HG03039 (cell line): Measurements from ENCODE around the gene MACC1.

ENCODE experiments used
- ATAC-seq: cut with Tn5 transposase; IDR thresholded peaks from one replicate; pipeline ENCODE4 v1.9.1; 2021; ENCODE audit warnings: mild to moderate bottlenecking, moderate library complexity; ENCODE audit not compliant: unreplicated experiment

Gene MACC1

GRCh38 chr7:20183086-20183485, 34.1 kb downstream of the MACC1 start:
- no peak for ATAC-seq

- ATAC-seq = no peak
Measured at GRCh38 chr7:20176578-20177242, 40.5 kb downstream of the MACC1 start.

GRCh38 chr7:20173828-20174227, 43.4 kb downstream of the MACC1 start:
- ATAC-seq = no peak

GRCh38 chr7:20172736-20173334, 44.3 kb downstream of the MACC1 start:
- no peak for ATAC-seq

DNA sequence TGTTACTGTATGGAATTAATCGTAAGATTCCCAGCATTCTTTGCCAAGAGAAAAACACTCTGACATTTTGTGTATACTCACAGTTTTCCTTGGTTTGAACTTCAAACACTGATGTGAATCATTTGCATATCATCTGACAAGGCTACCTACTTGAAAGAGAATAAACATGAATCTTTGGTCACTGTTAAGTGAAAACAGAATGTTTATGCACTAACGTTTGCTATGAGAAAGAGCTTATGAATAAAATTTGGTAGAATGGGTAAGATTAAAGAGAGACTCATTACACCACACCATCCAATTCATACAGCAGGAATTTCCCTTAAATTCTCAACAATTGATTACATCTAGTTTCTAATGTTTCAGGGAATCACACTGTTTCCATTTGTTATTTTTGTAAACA, 46.6 kb downstream of the MACC1 start:
- ATAC-seq = no peak

GRCh38 chr7:20165146-20165510, 52.1 kb downstream of the MACC1 start:
- no peak for ATAC-seq

- no peak for ATAC-seq
Measured at GRCh38 chr7:20164425-20165145, 52.6 kb downstream of the MACC1 start.

- no peak for ATAC-seq
Measured at GRCh38 chr7:20162665-20163064, 54.5 kb downstream of the MACC1 start.

- no peak for ATAC-seq
Measured at GRCh38 chr7:20159226-20159747, 57.9 kb downstream of the MACC1 start.

GRCh38 chr7:20158684-20159083, 58.5 kb downstream of the MACC1 start:
- ATAC-seq = no peak

DNA sequence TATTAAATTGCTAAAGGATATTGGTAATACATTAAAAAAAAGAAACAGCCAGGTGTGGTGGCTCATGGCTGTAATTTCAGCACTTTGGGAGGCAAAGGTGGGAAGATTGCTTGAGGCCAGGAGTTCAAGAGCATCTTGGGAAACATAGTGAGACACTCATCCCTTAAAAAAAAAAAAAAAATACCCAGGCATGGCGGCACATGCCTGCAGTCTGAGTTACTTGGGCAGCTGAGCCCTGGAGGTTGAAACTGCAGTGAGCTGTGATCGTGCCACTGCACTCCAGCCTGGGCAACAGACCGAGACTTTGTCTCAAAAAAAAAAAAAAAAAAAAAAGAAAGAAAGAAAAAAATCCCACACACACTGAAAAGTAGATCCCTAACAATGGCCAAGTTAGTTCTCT, 59.7 kb downstream of the MACC1 start:
- no peak for ATAC-seq

- no peak for ATAC-seq
Measured at GRCh38 chr7:20153999-20154398, 63.2 kb downstream of the MACC1 start.

DNA sequence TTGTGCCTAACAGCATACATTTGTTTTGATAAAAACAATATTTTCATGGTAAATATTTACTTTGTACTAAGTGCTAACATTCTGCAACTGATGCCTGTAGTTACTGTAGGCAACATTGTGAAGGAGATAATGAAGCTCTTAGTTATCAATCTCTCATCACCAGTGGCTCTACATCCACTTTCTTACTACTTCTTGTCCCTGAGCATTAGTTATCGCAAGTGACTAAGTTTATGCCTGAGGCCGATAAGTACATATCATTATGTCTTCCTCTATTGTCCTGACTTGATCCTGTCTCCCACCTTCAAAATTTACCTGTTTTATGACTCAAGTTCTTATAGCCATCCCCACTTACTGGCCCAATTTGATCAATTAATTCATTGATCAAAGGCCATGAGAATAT, 63.6 kb downstream of the MACC1 start:
- no peak for ATAC-seq

- ATAC-seq = no peak
Measured at GRCh38 chr7:20152511-20152910, 64.7 kb downstream of the MACC1 start.

- no peak for ATAC-seq
Measured at GRCh38 chr7:20151708-20152456, 65.3 kb downstream of the MACC1 start.

GRCh38 chr7:20146451-20146850, 70.7 kb downstream of the MACC1 start:
- ATAC-seq = no peak

DNA sequence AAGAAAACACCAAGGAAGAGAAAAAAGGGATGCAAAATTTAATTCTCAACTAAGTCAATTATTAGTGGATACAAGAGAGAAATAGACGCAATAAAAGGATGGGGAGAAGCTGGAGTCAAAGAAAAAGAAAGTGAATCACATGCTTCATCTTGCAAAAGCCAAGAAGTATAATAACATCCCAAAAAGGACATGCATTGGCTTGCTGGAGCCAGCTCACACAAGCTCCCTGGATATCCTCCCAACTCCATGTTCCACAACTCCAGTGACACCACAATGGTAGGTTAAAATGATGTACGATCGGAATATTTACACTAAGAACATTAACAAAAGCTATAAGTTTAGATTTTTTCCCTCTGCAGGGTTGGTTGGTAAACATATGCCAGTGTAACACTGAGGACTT, 72.4 kb downstream of the MACC1 start:
- no peak for ATAC-seq

- ATAC-seq = no peak
Measured at GRCh38 chr7:20141666-20142065, 75.5 kb downstream of the MACC1 start.

- ATAC-seq = no peak
Measured at GRCh38 chr7:20141002-20141345, 76.2 kb downstream of the MACC1 start.

DNA sequence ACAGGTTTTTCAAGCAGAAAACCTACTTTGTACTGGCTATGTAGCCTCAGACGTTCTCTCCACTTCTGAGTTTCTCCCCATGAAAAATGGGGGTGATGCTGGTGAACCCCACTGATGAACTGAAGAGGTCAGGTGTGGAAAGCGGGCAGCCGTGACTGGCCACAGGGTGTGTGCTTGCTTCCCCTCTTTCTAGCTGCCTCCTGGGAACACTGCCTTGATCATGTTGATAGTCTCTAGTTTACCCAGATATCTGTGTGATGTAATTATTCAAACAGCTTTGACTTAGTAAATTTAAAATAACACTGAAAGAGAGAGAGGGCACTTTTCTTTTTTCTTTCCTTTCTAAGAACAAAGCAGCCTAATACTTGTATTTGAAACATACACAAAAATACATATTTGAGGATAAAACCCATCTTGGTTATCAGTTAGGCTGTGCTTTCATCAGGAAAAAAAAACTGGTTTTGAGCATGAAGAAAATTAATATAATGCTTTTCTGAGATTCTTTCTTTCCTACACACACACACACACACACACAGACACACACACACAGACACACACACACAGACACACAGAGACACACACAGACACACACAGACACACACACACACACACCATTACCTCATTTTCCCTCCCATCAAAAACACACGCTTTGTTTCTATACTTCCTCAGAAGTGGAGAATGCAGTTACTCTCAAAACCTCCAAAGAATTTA, 76.7 kb downstream of the MACC1 start:
- ATAC-seq = no peak

DNA sequence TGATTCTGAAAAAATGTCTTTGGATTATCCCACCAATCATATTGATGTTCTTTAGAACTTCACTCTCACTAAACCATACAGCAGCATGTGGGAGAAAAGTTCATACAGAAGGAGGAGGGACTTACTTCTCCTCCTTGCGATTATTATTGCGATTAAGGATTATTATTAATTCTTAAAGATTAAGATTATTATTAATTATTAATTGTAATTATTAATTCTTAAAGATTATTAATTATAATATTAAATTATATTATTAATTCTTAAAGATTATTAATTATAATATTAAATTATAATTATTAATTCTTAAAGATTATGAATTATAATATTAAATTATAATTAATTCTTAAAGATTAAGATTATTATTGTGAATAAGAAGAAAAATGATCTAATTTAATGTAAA, 80.5 kb downstream of the MACC1 start:
- ATAC-seq = no peak
